ENCODE measurements around the gene ANKRD11. TPM values are rescaled to one million over a fixed set of nuclear protein-coding genes. Genes with fewer than 3 reads are reported as not detected.
"Not testable (repeated sequence)": the region's sequence is repeated elsewhere in the genome, so short reads cannot be mapped to it uniquely, and the experiment has no call there.

The ANKRD11 gene
- total RNA-seq, 1 experiment from 2014 or later, result 28.5 TPM

DNA sequence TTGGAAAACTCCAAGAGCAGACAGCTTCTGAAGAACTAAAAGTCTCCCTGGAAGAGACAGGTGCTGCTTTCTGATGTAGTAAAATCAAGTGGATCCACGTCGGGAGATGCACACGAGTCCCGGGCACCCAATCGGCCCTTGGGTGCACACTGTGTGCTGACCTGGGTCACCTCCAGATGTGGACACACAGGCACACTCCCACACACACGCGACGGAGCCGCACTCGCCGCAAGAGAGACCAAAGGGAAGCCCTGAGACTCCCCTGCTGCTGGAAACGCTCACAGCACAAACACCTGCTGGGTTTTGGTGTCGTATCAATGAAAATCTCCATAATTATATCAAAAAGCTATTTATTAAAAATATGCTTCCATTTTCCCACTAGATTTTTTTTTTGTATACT is 94.2 kb downstream of the ANKRD11 start:
- Histone ChIP-seq H3K4me3 (ENCODE audit: low read length) (no peak overlapping the region), H3K4me2 (ENCODE audit: low read depth, low read length, poor library complexity, severe bottlenecking) (no peak overlapping the region), H3K9me2 (replicated peaks; ENCODE audit: insufficient read depth, low read length) (no peaks in the 10 kb centered on the region), H3K4me1 (ENCODE audit: low read length) (no peaks in the 10 kb centered on the region), H2AFZ (ENCODE audit: low read length) (no peak overlapping the region), H3K27me3 (ENCODE audit: low read length) (no peaks in the 10 kb centered on the region), H3K9ac (ENCODE audit: low read length) (no peak overlapping the region), H3K36me3 (ENCODE audit: insufficient read depth, low read length) (no peaks in the 10 kb centered on the region), H3K9me3 (ENCODE audit: low read length) (no peaks in the 10 kb centered on the region), H3K79me2 (ENCODE audit: low read length) (peaks cover 64% of the 10 kb centered on the region), H4K20me1 (ENCODE audit: insufficient read depth, low read depth, low read length) (peaks cover 19% of the 10 kb centered on the region; the same call in 1 of the 2 replicates), H3K27ac (ENCODE audit: low read length) (no peak overlapping the region)
- no peak for DNase-seq

DNA sequence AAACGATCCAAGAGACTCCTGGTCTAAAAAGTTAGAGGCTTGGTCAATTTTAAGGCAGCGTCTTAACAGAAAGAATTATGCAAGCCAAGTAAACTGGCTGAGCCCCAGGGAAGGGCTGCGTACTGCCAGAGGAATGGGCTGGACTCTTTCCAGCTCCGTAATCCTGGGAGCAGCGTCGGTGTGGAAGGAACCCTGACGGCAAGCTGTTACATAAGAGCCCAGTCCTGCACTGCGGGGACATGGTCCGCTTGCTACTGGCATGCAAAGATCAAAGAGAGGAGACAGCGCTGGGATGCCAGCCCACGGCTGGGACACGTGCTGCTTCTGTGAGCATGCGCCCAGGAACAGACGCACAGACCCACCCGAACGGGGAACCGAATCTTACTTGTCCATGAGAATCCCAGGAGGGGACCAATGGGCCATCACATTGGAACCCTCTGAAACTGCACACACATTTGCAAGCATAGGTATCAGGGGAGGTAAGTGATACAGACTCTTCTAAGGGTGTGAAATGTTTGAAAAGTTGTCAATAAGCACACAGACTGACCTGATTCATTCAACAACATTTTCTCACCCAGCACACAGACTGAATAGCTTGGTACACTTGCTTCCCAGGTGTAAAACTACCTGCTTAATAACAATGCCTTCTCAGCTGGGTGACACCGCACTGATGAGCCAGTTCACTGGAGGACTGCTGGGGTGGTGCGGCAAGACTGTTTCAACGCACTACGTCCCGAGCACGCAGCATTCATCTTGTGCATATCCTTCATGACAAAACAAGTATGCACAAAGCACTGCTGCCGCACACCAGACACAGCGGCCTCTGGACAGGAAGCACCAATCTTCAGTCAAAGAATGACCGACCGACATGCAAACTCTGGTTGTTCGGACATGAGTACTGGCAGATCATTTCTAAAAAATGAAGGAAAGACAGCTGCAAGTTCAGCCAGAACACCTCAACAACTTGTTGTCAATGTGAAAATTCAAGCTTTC is 94.9 kb downstream of the ANKRD11 start:
- H3K4me3 ChIP-seq (ENCODE audit: low read length), result no peak overlapping the region
- H3K9ac ChIP-seq (ENCODE audit: low read length), result no peak overlapping the region
- H3K9me3 ChIP-seq (ENCODE audit: low read length), result no peaks in the 10 kb centered on the region
- H3K4me2 ChIP-seq (ENCODE audit: low read depth, low read length, poor library complexity, severe bottlenecking), result no peak overlapping the region
- H3K36me3 ChIP-seq (ENCODE audit: insufficient read depth, low read length), result no peaks in the 10 kb centered on the region
- DNase-seq, result no peak
- H3K79me2 ChIP-seq (ENCODE audit: low read length), result peaks cover 65% of the 10 kb centered on the region
- H4K20me1 ChIP-seq (ENCODE audit: insufficient read depth, low read depth, low read length), result peaks cover 19% of the 10 kb centered on the region; the same call in 1 of the 2 replicates
- no peaks in the 10 kb centered on the region for H3K9me2 ChIP-seq (replicated peaks; ENCODE audit: insufficient read depth, low read length)
- H2AFZ ChIP-seq (ENCODE audit: low read length), result no peak overlapping the region
- H3K4me1 ChIP-seq (ENCODE audit: low read length), result no peaks in the 10 kb centered on the region
- no peaks in the 10 kb centered on the region for H3K27me3 ChIP-seq (ENCODE audit: low read length)
- H3K27ac ChIP-seq (ENCODE audit: low read length), result no peak overlapping the region

GRCh38 chr16:89393738-89394406 is 96.5 kb downstream of the ANKRD11 start:
- no peaks in the 10 kb centered on the region for H3K4me1 ChIP-seq (ENCODE audit: low read length)
- H2AFZ ChIP-seq (ENCODE audit: low read length), result no peak overlapping the region
- H3K4me2 ChIP-seq (ENCODE audit: low read depth, low read length, poor library complexity, severe bottlenecking), result no peak overlapping the region
- H3K9me2 ChIP-seq (replicated peaks; ENCODE audit: insufficient read depth, low read length), result no peaks in the 10 kb centered on the region
- no peak for DNase-seq
- no peaks in the 10 kb centered on the region for H3K9me3 ChIP-seq (ENCODE audit: low read length)
- peaks cover 67% of the 10 kb centered on the region for H3K79me2 ChIP-seq (ENCODE audit: low read length)
- H3K27me3 ChIP-seq (ENCODE audit: low read length), result no peaks in the 10 kb centered on the region
- H3K4me3 ChIP-seq (ENCODE audit: low read length), result no peak overlapping the region
- H3K27ac ChIP-seq (ENCODE audit: low read length), result no peak overlapping the region
- no peak overlapping the region for H3K9ac ChIP-seq (ENCODE audit: low read length)
- peaks cover 16% of the 10 kb centered on the region; the same call in 1 of the 2 replicates for H4K20me1 ChIP-seq (ENCODE audit: insufficient read depth, low read depth, low read length)
- no peaks in the 10 kb centered on the region for H3K36me3 ChIP-seq (ENCODE audit: insufficient read depth, low read length)

DNA sequence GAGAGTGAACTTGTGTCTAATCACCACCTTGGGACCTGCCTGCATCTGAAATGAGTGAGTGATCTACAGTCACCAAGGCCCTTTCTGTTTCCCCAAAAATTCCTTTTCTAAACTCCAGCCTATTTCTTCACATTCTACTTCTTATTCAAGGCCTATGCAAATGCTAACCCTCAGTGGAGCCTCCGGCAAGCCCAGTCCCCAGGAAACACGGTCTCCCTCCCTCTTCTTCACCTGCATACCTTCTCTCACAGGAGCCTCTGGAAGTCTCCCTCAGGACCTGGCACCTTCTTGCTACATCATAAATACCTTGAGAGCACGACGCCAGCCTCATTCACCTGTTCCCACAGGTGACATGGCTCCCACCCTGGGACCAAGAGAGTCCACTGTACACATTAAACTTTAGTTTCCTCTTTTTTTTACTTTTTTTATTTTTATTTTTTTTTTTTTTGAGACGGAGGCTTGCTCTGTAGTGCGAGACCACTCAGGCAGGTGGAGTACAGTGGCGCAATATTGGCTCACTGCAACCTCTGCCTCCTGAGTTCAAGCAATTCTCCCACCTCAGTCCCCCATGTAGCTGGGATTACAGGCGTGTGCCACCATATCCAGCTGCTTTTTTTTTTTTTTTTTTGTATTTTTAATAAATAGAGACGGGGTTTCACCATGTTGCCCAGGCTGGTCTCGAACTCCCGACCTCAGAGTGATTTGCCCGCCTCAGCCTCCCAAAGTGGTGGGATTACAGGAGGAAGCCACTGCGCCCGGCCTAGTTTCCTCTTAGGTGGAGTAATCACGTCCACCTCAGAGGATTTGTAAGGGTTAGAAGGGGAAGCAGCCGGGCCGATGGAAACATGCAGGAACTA is 97.3 kb downstream of the ANKRD11 start:
- Histone ChIP-seq H3K9ac (ENCODE audit: low read length) (no peak overlapping the region), H4K20me1 (ENCODE audit: insufficient read depth, low read depth, low read length) (peaks cover 21% of the 10 kb centered on the region; the same call in 1 of the 2 replicates), H3K79me2 (ENCODE audit: low read length) (peaks cover 69% of the 10 kb centered on the region), H3K9me3 (ENCODE audit: low read length) (no peaks in the 10 kb centered on the region), H3K36me3 (ENCODE audit: insufficient read depth, low read length) (no peaks in the 10 kb centered on the region), H3K4me2 (ENCODE audit: low read depth, low read length, poor library complexity, severe bottlenecking) (no peak overlapping the region), H3K27ac (ENCODE audit: low read length) (no peak overlapping the region), H3K9me2 (replicated peaks; ENCODE audit: insufficient read depth, low read length) (no peaks in the 10 kb centered on the region), H2AFZ (ENCODE audit: low read length) (no peak overlapping the region), H3K27me3 (ENCODE audit: low read length) (no peaks in the 10 kb centered on the region), H3K4me3 (ENCODE audit: low read length) (no peak overlapping the region), H3K4me1 (ENCODE audit: low read length) (no peaks in the 10 kb centered on the region)
- DNase-seq, result no peak

DNA sequence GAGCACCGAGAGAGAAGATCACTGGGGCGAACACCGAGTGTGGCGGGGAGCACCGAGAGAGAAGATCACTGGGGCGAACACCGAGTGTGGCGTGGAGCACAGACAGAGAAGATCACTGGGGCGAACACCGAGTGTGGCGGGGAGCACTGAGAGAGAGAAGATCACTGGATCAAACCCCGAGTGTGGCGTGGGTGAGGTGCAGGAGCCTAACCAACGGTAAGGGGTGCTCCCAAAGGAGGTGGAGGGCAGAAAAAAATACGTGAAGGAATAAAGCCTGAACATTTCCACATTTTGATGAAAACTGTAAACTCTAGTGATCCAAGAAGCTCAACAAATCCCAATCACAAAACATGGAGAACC is 100.2 kb downstream of the ANKRD11 start:
- Histone ChIP-seq H4K20me1 (ENCODE audit: insufficient read depth, low read depth, low read length) (peaks cover 35% of the 10 kb centered on the region; the same call in 1 of the 2 replicates), H3K79me2 (ENCODE audit: low read length) (peaks cover 66% of the 10 kb centered on the region)
- H3K9ac ChIP-seq (ENCODE audit: low read length); H3K9me2 ChIP-seq (replicated peaks; ENCODE audit: insufficient read depth, low read length); H3K27ac ChIP-seq (ENCODE audit: low read length); H3K27me3 ChIP-seq (ENCODE audit: low read length); H3K4me2 ChIP-seq (ENCODE audit: low read depth, low read length, poor library complexity, severe bottlenecking); H3K9me3 ChIP-seq (ENCODE audit: low read length); H2AFZ ChIP-seq (ENCODE audit: low read length); DNase-seq; H3K4me1 ChIP-seq (ENCODE audit: low read length); H3K36me3 ChIP-seq (ENCODE audit: insufficient read depth, low read length); H3K4me3 ChIP-seq (ENCODE audit: low read length): not testable (repeated sequence)

- not testable (repeated sequence) for H3K4me2 ChIP-seq (ENCODE audit: low read depth, low read length, poor library complexity, severe bottlenecking); H3K9me3 ChIP-seq (ENCODE audit: low read length); H3K27me3 ChIP-seq (ENCODE audit: low read length); H3K4me1 ChIP-seq (ENCODE audit: low read length); H3K9me2 ChIP-seq (replicated peaks; ENCODE audit: insufficient read depth, low read length); H3K36me3 ChIP-seq (ENCODE audit: insufficient read depth, low read length); DNase-seq; H2AFZ ChIP-seq (ENCODE audit: low read length); H3K9ac ChIP-seq (ENCODE audit: low read length); H3K27ac ChIP-seq (ENCODE audit: low read length); H3K4me3 ChIP-seq (ENCODE audit: low read length)
- peaks cover 62% of the 10 kb centered on the region for H3K79me2 ChIP-seq (ENCODE audit: low read length)
- H4K20me1 ChIP-seq (ENCODE audit: insufficient read depth, low read depth, low read length), result peaks cover 37% of the 10 kb centered on the region; the same call in 1 of the 2 replicates
These were observed 100.7 kb downstream of the ANKRD11 start for GRCh38 chr16:89389504-89390223.

- Histone ChIP-seq H3K27ac (ENCODE audit: low read length) (no peak overlapping the region), H3K9ac (ENCODE audit: low read length) (no peak overlapping the region), H3K9me2 (replicated peaks; ENCODE audit: insufficient read depth, low read length) (no peaks in the 10 kb centered on the region), H3K9me3 (ENCODE audit: low read length) (no peaks in the 10 kb centered on the region), H2AFZ (ENCODE audit: low read length) (no peak overlapping the region), H3K4me3 (ENCODE audit: low read length) (no peak overlapping the region), H3K4me2 (ENCODE audit: low read depth, low read length, poor library complexity, severe bottlenecking) (no peak overlapping the region), H4K20me1 (ENCODE audit: insufficient read depth, low read depth, low read length) (peaks cover 43% of the 10 kb centered on the region; the same call in 1 of the 2 replicates), H3K4me1 (ENCODE audit: low read length) (no peaks in the 10 kb centered on the region), H3K27me3 (ENCODE audit: low read length) (no peaks in the 10 kb centered on the region), H3K79me2 (ENCODE audit: low read length) (peaks cover 61% of the 10 kb centered on the region), H3K36me3 (ENCODE audit: insufficient read depth, low read length) (no peaks in the 10 kb centered on the region)
- no peak for DNase-seq
These were observed 101.8 kb downstream of the ANKRD11 start for GRCh38 chr16:89388536-89388935.
